Transverse colon (tissue), 4 donors: ENCODE data around the gene HAO2.

Source experiments
- CTCF ChIP-seq, 5 experiments: fragments of 200-600 bp in 3 of 5; fragments of 450-650 bp in 2 of 5; sonication (generic) in 3 of 5; IDR thresholded peaks; 1 replicate in 2 of 5; 2 replicates in 3 of 5; pipeline ENCODE4 v1.5.1; 2016 to 2017; ENCODE audit warnings: antibody characterized with exemption in 5 of 5, inconsistent platforms in 3 of 5, mild to moderate bottlenecking in 2 of 5, moderate library complexity in 1 of 5
- POLR2A ChIP-seq: fragments of 450-650 bp; IDR thresholded peaks from one replicate; pipeline ENCODE4 v1.6.1; 2016; ENCODE audit warnings: antibody characterized with exemption, mild to moderate bottlenecking, moderate library complexity
- POLR2AphosphoS5 ChIP-seq, 3 donors: sonication (generic); formaldehyde crosslinking; IDR thresholded peaks; one replicate each; pipeline ENCODE4 v1.6.1; 2016; ENCODE audit warnings: antibody characterized with exemption in 3 of 3

DNA sequence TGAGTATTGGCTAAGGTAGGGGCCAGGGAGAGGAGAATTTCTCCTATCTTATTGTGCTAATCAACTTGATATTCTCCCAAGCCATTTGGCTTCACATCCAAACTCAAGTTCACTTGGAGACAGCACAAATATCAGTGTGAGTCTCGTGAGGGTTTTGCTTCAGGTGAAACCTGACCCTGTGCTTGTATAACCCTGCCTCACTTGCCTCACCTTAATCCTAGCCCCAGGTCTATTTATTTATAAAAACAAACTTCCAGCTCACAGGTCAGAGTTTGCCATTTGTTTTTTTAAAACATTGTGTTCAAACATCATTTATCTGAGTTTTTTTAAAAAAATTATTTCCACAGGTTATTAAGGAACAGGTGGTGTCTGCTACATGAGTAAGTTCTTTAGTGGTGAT is 19.9 kb downstream of the HAO2 start:
- TF ChIP-seq CTCF (IDR thresholded peaks at IDR 0.05) (no peak), POLR2AphosphoS5 (IDR thresholded peaks at IDR 0.05) (no peak), POLR2A (no peak)
